ENCODE measurements around the gene PAK6. TPM values are rescaled to one million over a fixed set of nuclear protein-coding genes. Genes with fewer than 3 reads are reported as not detected.

PAK6 gene
- total and polyA plus RNA-seq, 4 donors, result 0.05 to 0.17 (median 0.10) TPM

DNA sequence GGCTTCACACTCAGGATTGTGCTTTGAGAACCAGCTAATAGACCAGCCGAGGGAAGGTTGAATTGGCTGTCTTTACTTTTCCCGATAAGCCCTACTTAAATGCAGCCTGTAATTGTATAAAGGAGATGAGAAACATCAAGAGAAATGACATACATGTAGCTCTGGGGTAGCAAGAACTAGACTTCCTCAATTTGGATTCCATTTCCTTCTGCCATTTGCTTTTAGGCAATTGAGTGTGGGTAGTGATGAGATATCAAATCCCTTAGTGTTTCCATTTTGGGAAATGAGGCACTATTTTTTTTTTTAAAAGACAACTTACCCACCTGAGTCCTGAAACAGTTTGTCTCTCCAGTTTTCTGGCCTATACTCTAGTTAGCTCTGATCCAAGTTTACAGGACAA lies 86.8 kb downstream of the PAK6 start:
- Histone ChIP-seq H3K27ac (ENCODE audit: low read depth in 1 of 2, low read length in 2 of 2) (no peak overlapping the region), H3K9me3 (ENCODE audit: control insufficient read depth in 4 of 4, low read length in 3 of 4) (no peaks in the 10 kb centered on the region), H3K36me3 (ENCODE audit: control insufficient read depth in 4 of 4, insufficient read depth in 3 of 4, low read depth in 1 of 4, low read length in 3 of 4) (peaks cover 0 to 1% (median 0%) of the 10 kb centered on the region in 4 donors), H3K27me3 (ENCODE audit: control insufficient read depth in 4 of 4, insufficient read depth in 4 of 4, low read length in 3 of 4) (no peaks in the 10 kb centered on the region), H3K9ac (ENCODE audit: low read depth in 1 of 2, low read length in 2 of 2) (no peak overlapping the region), H3K4me3 (ENCODE audit: low read depth in 1 of 3, low read length in 3 of 3) (no peak overlapping the region), H3K4me1 (ENCODE audit: control insufficient read depth in 4 of 4, insufficient read depth in 4 of 4, low read length in 3 of 4) (peaks cover 0 to 11% (median 6%) of the 10 kb centered on the region in 4 donors)
- no peak for DNase-seq (ENCODE audit: low spot score)
- 89% methylated on average over 2 of the region's 2 CpGs for WGBS
- no peak for TF ChIP-seq YY1 (IDR thresholded peaks at IDR 0.05)
- no peak for TF ChIP-seq MAX (IDR thresholded peaks at IDR 0.05)
- no peak for TF ChIP-seq EGR1 (IDR thresholded peaks at IDR 0.05; ENCODE audit: low read depth in 2 of 2)
- TF ChIP-seq NR2F2 (IDR thresholded peaks at IDR 0.05), result no peak
- TF ChIP-seq RXRA (IDR thresholded peaks at IDR 0.05), result no peak
- TF ChIP-seq TAF1 (conservative IDR thresholded peaks at IDR 0.05), result no peak
- no peak for TF ChIP-seq RAD21 (IDR thresholded peaks at IDR 0.05)
- no peak for TF ChIP-seq ATF3 (IDR thresholded peaks at IDR 0.05)
- no peak for TF ChIP-seq REST (IDR thresholded peaks at IDR 0.05)
- TF ChIP-seq, protein P1, sequence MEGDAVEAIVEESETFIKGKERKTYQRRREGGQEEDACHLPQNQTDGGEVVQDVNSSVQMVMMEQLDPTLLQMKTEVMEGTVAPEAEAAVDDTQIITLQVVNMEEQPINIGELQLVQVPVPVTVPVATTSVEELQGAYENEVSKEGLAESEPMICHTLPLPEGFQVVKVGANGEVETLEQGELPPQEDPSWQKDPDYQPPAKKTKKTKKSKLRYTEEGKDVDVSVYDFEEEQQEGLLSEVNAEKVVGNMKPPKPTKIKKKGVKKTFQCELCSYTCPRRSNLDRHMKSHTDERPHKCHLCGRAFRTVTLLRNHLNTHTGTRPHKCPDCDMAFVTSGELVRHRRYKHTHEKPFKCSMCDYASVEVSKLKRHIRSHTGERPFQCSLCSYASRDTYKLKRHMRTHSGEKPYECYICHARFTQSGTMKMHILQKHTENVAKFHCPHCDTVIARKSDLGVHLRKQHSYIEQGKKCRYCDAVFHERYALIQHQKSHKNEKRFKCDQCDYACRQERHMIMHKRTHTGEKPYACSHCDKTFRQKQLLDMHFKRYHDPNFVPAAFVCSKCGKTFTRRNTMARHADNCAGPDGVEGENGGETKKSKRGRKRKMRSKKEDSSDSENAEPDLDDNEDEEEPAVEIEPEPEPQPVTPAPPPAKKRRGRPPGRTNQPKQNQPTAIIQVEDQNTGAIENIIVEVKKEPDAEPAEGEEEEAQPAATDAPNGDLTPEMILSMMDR (IDR thresholded peaks at IDR 0.05; ENCODE audit: low read depth, low read length, missing input control), result no peak
- no peak for TF ChIP-seq GABPA (IDR thresholded peaks at IDR 0.05 in 1 of 2, conservative IDR thresholded peaks at IDR 0.05 in 1 of 2)
- TF ChIP-seq HNF4G (IDR thresholded peaks at IDR 0.05), result no peak
- TF ChIP-seq SP1 (IDR thresholded peaks at IDR 0.05), result no peak
- no peak for TF ChIP-seq HNF4A (conservative IDR thresholded peaks at IDR 0.05)

Other genes with a start within 250 kb of the PAK6 start
- 10 to 100 TPM; 67.2 to 84.9 TPM for gene SRP14, start 199.9 kb upstream of the PAK6 start, total RNA-seq
- 100 to 1,000 TPM; 146 to 357 TPM for gene SRP14, start 199.9 kb upstream of the PAK6 start, polyA plus RNA-seq
- 10 to 100 TPM in 1 of 2 donors, 1 to 10 TPM in 1; 6.6 to 10.2 TPM for gene BMF, start 130.2 kb upstream of the PAK6 start, total RNA-seq
- 1 to 10 TPM in 1 of 2 donors, under 1 TPM in 1; 0.63 to 1.4 TPM for gene BMF, start 130.2 kb upstream of the PAK6 start, polyA plus RNA-seq
- 10 to 100 TPM in 1 of 2 donors, under 1 TPM in 1; 0.08 to 31.1 TPM for gene BUB1B, start 78.0 kb upstream of the PAK6 start, total RNA-seq
- 1 to 10 TPM in 1 of 2 donors, under 1 TPM in 1; 0.63 to 1.0 TPM for gene BUB1B, start 78.0 kb upstream of the PAK6 start, polyA plus RNA-seq
- gene ANKRD63, start 44.0 kb downstream of the PAK6 start, total RNA-seq, result not detected
- not detected for gene ANKRD63, start 44.0 kb downstream of the PAK6 start, polyA plus RNA-seq
- gene PLCB2, start 68.9 kb downstream of the PAK6 start, total RNA-seq, result 10 to 100 TPM; 10.6 to 13.3 TPM
- 1 to 10 TPM; 2.1 to 4.7 TPM for gene PLCB2, start 68.9 kb downstream of the PAK6 start, polyA plus RNA-seq
- 1 to 10 TPM; 4.8 to 5.7 TPM for gene INAFM2, start 84.6 kb downstream of the PAK6 start, total RNA-seq
- 1 to 10 TPM; 3.3 to 4.0 TPM for gene INAFM2, start 84.6 kb downstream of the PAK6 start, polyA plus RNA-seq
- 1 to 10 TPM in 1 of 2 donors, under 1 TPM in 1; 0.61 to 4.4 TPM for gene CCDC9B, start 101.9 kb downstream of the PAK6 start, total RNA-seq
- under 1 TPM; 0.43 to 0.85 TPM for gene CCDC9B, start 101.9 kb downstream of the PAK6 start, polyA plus RNA-seq
- gene PHGR1, start 112.0 kb downstream of the PAK6 start, total RNA-seq, result under 1 TPM in 1 of 2 donors, not detected in 1; 0.33 TPM
- gene PHGR1, start 112.0 kb downstream of the PAK6 start, polyA plus RNA-seq, result not detected
- under 1 TPM; under 0.01 TPM for gene DISP2, start 119.2 kb downstream of the PAK6 start, total RNA-seq
- gene DISP2, start 119.2 kb downstream of the PAK6 start, polyA plus RNA-seq, result under 1 TPM in 1 of 2 donors, not detected in 1; 0.23 TPM
- gene KNSTRN, start 143.7 kb downstream of the PAK6 start, total RNA-seq, result 10 to 100 TPM in 1 of 2 donors, 1 to 10 TPM in 1; 9.0 to 28.1 TPM
- 1 to 10 TPM; 3.4 to 8.8 TPM for gene KNSTRN, start 143.7 kb downstream of the PAK6 start, polyA plus RNA-seq
- gene IVD, start 166.7 kb downstream of the PAK6 start, total RNA-seq, result 10 to 100 TPM; 40.3 to 95.7 TPM
- gene IVD, start 166.7 kb downstream of the PAK6 start, polyA plus RNA-seq, result 100 to 1,000 TPM in 1 of 2 donors, 10 to 100 TPM in 1; 93.0 to 156 TPM
- 1 to 10 TPM; 6.3 to 7.0 TPM for gene BAHD1, start 201.9 kb downstream of the PAK6 start, total RNA-seq
- gene BAHD1, start 201.9 kb downstream of the PAK6 start, polyA plus RNA-seq, result 1 to 10 TPM; 1.8 to 8.7 TPM
- 1 to 10 TPM; 2.9 to 3.3 TPM for gene CHST14, start 231.9 kb downstream of the PAK6 start, total RNA-seq
- 1 to 10 TPM; 2.3 to 5.3 TPM for gene CHST14, start 231.9 kb downstream of the PAK6 start, polyA plus RNA-seq

Data from liver (tissue), 9 donors.